K562 (cell line): ENCODE results near the gene NIPBL. TPM values are rescaled to one million over a fixed set of nuclear protein-coding genes. Genes with fewer than 3 reads are reported as not detected.

ENCODE experiments used
- NFYB ChIP-seq: IDR thresholded peaks from 2 replicates; pipeline ENCODE4 v1.6.1; 2011; ENCODE audit warnings: mild to moderate bottlenecking, moderate library complexity; ENCODE audit not compliant: insufficient read length; ENCODE audit errors: extremely low read depth
- PRPF4 ChIP-seq: fragments of 200-400 bp; formaldehyde crosslinking; IDR thresholded peaks from one replicate; pipeline ENCODE4 v1.6.1; 2017; ENCODE audit warnings: low read length, low read depth, mild to moderate bottlenecking; ENCODE audit not compliant: insufficient read depth, poor library complexity, severe bottlenecking
- RBM15 ChIP-seq: fragments of 200-400 bp; formaldehyde crosslinking; IDR thresholded peaks from 2 replicates; pipeline ENCODE4 v1.6.1; 2018; ENCODE audit warnings: mild to moderate bottlenecking, low read length, moderate library complexity; ENCODE audit not compliant: insufficient read depth
- TGIF2 ChIP-seq: sonication (generic); formaldehyde crosslinking; IDR thresholded peaks from 2 replicates; pipeline ENCODE4 v1.8.1; 2022; ENCODE audit warnings: mild to moderate bottlenecking, missing genetic modification reagents, moderate library complexity
- ZMIZ1 ChIP-seq, 2 experiments: fragments of 150-350 bp in 1 of 2; IDR thresholded peaks; 2 replicates each; pipeline ENCODE4 v1.6.1; 2012 to 2016; ENCODE audit warnings: low read depth in 2 of 2, low read length in 2 of 2, mild to moderate bottlenecking in 1 of 2, moderate library complexity in 1 of 2
- ZNF217 ChIP-seq: sonication (generic); formaldehyde crosslinking; IDR thresholded peaks from 2 replicates; pipeline ENCODE4 v1.8.0; 2022; ENCODE audit warnings: mild to moderate bottlenecking, missing genetic modification reagents
- ZNF253 ChIP-seq: fragments of 250-450 bp; sonication (Bioruptor Pico); conservative IDR thresholded peaks from 2 replicates; pipeline ENCODE4 v1.6.1; 2021; ENCODE audit warnings: mild to moderate bottlenecking
- ZSCAN32 ChIP-seq: fragments of 450-650 bp; formaldehyde crosslinking; IDR thresholded peaks from 2 replicates; pipeline ENCODE4 v1.4.0; 2020; ENCODE audit warnings: mild to moderate bottlenecking, moderate library complexity
- polyA plus RNA-seq, 8 experiments: library from polyadenylated mRNA; depleted of rRNA in 4 of 8; stranded (reverse) in 5 of 8; unstranded in 3 of 8; fragments of >200 nt; fragmentation: Nextera tagmentation in 2 of 8; fragmentation: Illumina TruSeq in 1 of 8; extraction: Ambion mirVana in 2 of 8; extraction: Trizol in 1 of 8; gene quantifications; 2 replicates each; pipeline versions ENCODE4 v1.2.1 to v1.2.3, GENCODE V29; 2011 to 2014; ENCODE audit warnings: inconsistent platforms in 1 of 8, missing spikeins in 1 of 8
- total RNA-seq, 7 experiments: library from RNA; depleted of rRNA in 6 of 7; stranded (reverse); fragments of >200 nt in 6 of 7; fragmentation: Illumina TruSeq in 2 of 7; extraction: Trizol in 2 of 7; gene quantifications; 2 replicates each; pipeline versions ENCODE4 v1.2.1 to v1.2.3, GENCODE V29; 2011 to 2021; ENCODE audit warnings: low replicate concordance in 1 of 7
- TF ChIP-seq, protein P1 (sequence below): fragments of 450-650 bp; IDR thresholded peaks from 2 replicates; pipeline ENCODE4 v1.6.1; 2017; ENCODE audit warnings: antibody characterized with exemption
- TF ChIP-seq, protein P2 (sequence below), 2 experiments: fragments of 450-650 bp; IDR thresholded peaks; 2 replicates each; pipeline ENCODE4 v1.6.1; 2018; ENCODE audit warnings: mild to moderate bottlenecking in 2 of 2, low read depth in 1 of 2; ENCODE audit not compliant: partially characterized antibody in 2 of 2
- TF ChIP-seq, protein P3 (sequence below): sonication (generic); formaldehyde crosslinking; IDR thresholded peaks from 2 replicates; pipeline ENCODE4 v1.8.1; 2023; ENCODE audit warnings: missing genetic modification reagents, mild to moderate bottlenecking, borderline replicate concordance

Gene NIPBL
- total and polyA plus RNA-seq, 9 of the 15 experiments (the other 6 are each of a cell fraction or from before 2014, with no cell fraction given): 12.9 to 56.7 (median 38.9) TPM

DNA sequence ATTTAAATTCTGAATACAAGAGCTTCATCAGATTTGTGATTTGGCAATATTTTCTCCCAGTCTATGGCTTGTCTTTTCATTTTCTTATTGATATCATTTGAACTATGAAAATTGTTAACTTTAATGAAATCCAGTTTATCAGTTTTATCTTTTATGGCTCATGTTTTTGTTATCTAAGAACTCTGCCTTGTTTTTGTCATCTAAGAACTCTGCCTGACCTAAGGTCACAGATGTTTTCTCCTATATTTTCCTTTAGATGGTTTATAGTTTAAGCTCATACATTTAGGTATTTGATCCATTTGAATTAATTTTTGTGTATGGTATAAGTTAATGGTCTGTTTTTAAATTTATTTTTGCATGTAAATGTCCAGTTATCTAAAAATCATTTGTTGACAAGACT is 52.9 kb downstream of the NIPBL start (continued):
- TF ChIP-seq ZMIZ1 (IDR thresholded peaks at IDR 0.05; ENCODE audit: low read depth in 2 of 2, low read length in 2 of 2) (no peak), ZNF217 (CRISPR knock-in tag) (no peak), PRPF4 (no peak), ZNF253 (CRISPR knock-in tag) (no peak), TGIF2 (CRISPR knock-in tag) (no peak), ZSCAN32 (CRISPR knock-in tag) (no peak), RBM15 (no peak), NFYB (no peak)
- TF ChIP-seq, protein P1, sequence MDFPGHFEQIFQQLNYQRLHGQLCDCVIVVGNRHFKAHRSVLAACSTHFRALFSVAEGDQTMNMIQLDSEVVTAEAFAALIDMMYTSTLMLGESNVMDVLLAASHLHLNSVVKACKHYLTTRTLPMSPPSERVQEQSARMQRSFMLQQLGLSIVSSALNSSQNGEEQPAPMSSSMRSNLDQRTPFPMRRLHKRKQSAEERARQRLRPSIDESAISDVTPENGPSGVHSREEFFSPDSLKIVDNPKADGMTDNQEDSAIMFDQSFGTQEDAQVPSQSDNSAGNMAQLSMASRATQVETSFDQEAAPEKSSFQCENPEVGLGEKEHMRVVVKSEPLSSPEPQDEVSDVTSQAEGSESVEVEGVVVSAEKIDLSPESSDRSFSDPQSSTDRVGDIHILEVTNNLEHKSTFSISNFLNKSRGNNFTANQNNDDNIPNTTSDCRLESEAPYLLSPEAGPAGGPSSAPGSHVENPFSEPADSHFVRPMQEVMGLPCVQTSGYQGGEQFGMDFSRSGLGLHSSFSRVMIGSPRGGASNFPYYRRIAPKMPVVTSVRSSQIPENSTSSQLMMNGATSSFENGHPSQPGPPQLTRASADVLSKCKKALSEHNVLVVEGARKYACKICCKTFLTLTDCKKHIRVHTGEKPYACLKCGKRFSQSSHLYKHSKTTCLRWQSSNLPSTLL: no peak
- TF ChIP-seq, protein P2, sequence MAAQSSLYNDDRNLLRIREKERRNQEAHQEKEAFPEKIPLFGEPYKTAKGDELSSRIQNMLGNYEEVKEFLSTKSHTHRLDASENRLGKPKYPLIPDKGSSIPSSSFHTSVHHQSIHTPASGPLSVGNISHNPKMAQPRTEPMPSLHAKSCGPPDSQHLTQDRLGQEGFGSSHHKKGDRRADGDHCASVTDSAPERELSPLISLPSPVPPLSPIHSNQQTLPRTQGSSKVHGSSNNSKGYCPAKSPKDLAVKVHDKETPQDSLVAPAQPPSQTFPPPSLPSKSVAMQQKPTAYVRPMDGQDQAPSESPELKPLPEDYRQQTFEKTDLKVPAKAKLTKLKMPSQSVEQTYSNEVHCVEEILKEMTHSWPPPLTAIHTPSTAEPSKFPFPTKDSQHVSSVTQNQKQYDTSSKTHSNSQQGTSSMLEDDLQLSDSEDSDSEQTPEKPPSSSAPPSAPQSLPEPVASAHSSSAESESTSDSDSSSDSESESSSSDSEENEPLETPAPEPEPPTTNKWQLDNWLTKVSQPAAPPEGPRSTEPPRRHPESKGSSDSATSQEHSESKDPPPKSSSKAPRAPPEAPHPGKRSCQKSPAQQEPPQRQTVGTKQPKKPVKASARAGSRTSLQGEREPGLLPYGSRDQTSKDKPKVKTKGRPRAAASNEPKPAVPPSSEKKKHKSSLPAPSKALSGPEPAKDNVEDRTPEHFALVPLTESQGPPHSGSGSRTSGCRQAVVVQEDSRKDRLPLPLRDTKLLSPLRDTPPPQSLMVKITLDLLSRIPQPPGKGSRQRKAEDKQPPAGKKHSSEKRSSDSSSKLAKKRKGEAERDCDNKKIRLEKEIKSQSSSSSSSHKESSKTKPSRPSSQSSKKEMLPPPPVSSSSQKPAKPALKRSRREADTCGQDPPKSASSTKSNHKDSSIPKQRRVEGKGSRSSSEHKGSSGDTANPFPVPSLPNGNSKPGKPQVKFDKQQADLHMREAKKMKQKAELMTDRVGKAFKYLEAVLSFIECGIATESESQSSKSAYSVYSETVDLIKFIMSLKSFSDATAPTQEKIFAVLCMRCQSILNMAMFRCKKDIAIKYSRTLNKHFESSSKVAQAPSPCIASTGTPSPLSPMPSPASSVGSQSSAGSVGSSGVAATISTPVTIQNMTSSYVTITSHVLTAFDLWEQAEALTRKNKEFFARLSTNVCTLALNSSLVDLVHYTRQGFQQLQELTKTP (IDR thresholded peaks at IDR 0.05; ENCODE audit: low read depth in 1 of 2, partially characterized antibody in 2 of 2): no peak
- TF ChIP-seq, protein P3, sequence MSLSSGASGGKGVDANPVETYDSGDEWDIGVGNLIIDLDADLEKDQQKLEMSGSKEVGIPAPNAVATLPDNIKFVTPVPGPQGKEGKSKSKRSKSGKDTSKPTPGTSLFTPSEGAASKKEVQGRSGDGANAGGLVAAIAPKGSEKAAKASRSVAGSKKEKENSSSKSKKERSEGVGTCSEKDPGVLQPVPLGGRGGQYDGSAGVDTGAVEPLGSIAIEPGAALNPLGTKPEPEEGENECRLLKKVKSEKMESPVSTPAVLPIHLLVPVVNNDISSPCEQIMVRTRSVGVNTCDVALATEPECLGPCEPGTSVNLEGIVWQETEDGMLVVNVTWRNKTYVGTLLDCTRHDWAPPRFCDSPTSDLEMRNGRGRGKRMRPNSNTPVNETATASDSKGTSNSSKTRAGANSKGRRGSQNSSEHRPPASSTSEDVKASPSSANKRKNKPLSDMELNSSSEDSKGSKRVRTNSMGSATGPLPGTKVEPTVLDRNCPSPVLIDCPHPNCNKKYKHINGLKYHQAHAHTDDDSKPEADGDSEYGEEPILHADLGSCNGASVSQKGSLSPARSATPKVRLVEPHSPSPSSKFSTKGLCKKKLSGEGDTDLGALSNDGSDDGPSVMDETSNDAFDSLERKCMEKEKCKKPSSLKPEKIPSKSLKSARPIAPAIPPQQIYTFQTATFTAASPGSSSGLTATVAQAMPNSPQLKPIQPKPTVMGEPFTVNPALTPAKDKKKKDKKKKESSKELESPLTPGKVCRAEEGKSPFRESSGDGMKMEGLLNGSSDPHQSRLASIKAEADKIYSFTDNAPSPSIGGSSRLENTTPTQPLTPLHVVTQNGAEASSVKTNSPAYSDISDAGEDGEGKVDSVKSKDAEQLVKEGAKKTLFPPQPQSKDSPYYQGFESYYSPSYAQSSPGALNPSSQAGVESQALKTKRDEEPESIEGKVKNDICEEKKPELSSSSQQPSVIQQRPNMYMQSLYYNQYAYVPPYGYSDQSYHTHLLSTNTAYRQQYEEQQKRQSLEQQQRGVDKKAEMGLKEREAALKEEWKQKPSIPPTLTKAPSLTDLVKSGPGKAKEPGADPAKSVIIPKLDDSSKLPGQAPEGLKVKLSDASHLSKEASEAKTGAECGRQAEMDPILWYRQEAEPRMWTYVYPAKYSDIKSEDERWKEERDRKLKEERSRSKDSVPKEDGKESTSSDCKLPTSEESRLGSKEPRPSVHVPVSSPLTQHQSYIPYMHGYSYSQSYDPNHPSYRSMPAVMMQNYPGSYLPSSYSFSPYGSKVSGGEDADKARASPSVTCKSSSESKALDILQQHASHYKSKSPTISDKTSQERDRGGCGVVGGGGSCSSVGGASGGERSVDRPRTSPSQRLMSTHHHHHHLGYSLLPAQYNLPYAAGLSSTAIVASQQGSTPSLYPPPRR (CRISPR knock-in tag): no peak
